ENCODE results near the gene GYG1. TPM values are rescaled to one million over a fixed set of nuclear protein-coding genes. Genes with fewer than 3 reads are reported as not detected.

GYG1 gene
- total RNA-seq (2014; rRNA removed) = 20.2 and 35.2 TPM in 2 replicates
- polyA plus RNA-seq (2012) = 53.5 TPM

DNA sequence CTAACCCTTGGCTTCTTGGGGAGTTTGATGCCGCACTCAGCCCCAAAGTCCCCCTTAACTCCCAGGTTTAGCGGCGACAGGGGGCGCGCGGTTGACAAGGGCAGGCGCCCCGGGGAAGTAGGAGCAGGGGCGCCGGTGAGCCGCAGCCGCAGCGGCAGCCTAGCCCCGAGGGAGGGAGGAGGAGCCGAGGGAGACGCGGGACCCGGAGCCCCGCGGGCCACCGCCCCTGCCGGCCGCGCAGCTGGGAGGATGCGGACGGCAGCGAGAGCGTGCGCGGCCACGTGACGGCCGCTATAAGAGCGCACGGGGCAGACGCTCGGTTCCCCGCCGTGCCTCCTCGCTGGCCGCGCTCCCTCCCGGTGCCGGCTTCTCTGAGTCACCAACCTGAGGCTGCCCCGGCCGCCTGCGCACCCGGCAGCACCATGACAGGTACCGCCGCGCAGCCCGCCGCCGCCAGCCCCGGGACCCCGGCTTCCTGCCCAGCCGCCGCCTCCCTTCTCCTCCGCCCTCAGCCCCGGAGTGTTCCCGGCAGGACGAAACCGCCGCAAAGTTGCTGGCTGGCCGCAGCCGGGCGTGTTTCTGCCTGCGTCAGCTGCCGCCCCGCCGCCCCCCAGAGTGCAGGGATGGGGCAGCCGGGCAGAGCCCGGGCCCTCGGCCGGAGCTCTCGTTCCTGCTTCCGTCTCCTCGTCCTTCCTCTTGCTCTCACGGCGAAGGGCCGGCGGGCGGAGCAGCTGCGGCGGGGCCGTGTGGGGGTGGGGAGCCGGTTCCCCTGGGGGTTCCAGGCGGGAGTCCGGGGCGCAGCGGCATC is at the start of gene GYG1:
GYG1 (plus strand) TSS at position 322 of the 808 bp plus-strand sequence; CDS start at position 423, 101 bp downstream.
- DNase-seq (ENCODE audit: low read depth) = peak; percentile 77

DNA sequence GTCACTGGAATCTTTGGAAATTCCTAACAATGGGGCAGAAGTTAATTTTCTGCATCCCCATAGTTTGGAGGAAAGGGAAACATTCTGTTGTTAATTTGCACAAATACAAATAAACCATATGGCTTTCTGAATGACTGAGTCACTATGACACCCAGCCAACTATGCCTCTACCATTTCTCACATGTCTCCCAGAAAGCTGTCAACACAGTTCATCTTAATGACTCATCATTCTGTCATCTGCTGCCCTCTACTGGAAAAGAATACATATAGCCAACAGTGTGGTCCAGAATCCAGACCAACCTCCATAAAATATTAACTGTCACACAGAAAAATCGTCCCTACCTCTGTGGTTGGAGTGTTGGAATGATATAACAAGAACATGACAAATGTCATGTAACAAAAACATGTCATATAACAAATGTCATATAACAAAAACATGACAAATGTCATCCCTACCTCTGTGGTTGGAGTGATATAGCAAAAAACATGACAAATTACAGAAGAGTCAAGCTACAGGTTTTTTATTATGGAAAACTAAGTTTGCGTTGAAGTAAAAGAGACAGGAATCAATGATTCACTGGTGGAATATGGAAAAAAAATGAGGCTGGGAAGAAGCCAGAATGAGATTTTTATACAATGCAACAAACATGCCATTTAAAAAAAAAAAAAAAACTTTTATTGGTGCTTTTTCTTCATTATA is 47.7 kb upstream of the GYG1 start:
- peak; percentile 91 for DNase-seq (ENCODE audit: low read depth)

DNA sequence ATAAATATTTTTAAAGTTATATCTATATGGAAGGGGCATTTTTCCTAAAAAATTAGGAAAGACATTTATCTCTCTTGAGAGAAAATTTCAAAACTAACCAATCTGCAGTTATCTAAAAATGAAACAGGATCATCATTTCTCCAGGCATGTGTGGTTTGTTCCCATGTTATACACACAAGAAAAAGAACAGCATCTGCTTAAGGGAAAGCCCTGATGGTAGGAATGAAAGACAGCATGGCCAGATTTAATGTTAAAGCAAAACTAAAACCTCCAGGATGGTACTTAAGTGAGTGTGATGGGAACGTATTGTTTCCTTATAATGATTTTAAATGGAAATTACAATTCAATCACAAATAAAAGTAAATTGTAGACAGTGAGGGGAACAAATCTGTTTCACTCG is 46.2 kb upstream of the GYG1 start:
- DNase-seq (ENCODE audit: low read depth) = no peak

DNA sequence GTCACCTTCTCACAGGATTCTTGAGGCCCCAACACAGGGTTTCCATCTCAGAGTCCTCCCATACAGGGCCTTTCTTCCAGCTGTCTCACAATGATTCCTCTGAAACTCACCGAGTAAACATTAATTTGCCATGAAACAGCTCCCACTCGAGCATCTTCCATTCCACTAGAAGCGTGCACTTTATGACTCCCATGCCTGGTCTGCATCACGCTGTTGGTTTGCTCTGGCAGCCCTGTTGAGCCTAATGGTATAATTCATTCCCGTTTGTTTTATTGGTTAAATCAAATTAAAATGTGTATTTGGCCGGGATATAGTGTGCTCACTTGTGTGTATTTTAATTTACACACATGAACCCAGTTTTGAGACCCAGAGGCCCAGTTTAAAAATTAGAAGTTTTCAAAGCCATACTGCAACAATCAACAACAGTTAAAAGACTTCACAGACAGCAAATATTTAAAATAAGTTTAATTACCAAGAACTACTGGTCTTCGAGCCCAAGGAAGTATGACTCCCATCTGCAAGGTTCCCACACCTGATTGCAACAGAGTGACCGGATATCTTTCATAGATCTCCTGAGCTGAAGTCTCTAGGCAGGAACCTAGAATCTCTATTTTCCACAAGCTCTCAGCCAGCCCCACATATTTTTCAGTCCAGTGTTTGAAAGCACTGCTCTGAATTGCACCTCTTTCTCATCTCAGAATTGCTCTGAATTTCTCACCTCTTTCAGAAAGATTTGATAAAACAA is 42.3 kb upstream of the GYG1 start:
- DNase-seq (ENCODE audit: low read depth) = no peak

DNA sequence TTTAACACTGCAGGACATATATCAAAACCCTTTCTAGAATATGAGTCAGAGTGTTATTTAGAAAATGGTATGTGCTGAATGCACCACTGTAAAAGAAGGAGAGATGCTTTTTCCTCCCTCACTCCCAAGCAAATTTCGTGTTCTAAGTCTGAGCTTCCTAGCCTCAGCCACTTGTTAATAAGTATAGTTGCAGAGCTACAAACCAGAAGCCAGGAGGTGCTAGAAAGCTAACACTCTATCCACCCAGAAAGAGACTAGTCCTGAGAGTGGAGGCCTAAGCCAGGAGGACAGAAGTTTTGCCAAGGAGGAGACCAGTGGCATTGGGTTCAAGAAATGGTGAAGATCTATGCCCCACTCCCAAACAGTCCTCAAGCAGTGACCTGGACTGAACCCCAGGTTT is 40.5 kb upstream of the GYG1 start:
- no peak for DNase-seq (ENCODE audit: low read depth)

DNA sequence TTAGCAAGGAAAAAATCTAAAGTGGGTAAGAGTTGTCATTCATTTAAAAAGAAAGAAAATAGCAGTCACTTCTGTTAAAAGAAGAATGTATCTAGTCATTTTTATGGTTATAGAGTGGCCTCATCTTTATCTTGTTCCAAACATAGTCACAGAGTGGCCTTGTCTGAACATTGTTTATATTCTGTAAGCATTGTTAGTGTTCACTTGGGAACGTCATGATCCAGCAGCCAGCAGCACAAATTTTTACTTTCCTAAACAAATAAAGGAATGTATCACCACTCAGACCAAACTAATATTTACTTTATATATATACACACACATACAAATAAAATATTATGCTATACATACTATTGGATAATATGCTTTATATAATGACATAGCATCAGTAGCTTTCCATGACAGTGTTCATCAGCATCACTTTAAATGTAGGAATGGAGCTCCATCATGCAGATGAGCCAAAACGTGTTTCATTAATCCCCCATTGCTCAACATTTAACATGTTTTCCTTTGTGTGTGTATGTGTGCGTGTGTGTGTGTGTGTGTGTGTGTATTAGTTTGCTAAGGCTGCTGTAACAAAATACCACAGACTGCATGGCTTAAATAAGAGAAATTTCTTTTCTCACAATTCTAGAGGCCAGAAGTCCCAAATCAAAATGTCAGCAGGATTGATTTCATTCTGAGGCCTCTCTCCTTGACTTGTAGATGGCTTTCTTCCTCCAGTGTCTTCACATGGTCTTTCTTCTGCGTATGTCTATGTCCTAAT is 39.6 kb upstream of the GYG1 start:
- DNase-seq (ENCODE audit: low read depth) = no peak

DNA sequence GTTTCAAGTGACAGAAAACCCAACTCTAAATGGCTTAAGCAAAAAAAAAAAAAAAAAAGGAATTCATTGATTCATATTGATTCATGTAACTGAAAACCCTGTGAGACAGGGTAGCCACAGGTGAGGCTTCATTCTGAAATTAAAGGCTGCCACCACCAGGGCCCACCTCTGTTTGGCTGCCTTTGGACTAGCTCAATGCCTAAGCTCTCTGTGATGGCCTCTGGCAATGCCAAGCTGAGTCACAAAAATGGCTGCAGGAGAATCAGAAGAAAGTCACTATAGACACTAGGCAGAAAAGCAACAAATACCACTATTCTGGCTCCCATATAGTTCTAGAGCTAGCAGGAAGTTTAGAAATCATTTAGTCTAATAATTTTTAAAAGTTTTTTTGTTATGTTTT is 38.2 kb upstream of the GYG1 start:
- no peak for DNase-seq (ENCODE audit: low read depth)

DNA sequence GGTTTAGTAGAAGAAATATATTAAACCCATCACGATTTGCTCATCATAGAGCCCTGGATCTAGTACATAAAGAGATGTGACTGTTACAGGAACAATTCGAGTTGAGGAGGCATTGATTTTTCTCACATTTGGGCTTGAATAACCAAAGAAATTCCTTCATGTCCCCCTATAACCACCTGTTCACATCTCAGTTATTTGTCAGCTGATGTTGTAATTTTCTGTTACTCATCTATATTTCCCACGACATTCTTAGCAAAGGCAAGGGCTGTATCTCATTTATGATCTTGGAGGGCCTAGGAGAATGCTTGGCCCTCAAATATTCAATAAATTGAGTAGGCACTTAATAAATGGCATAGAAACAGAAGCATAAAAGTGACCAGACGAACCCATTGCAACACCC is 36.4 kb upstream of the GYG1 start:
- peak; percentile 64 for DNase-seq (ENCODE audit: low read depth)

DNA sequence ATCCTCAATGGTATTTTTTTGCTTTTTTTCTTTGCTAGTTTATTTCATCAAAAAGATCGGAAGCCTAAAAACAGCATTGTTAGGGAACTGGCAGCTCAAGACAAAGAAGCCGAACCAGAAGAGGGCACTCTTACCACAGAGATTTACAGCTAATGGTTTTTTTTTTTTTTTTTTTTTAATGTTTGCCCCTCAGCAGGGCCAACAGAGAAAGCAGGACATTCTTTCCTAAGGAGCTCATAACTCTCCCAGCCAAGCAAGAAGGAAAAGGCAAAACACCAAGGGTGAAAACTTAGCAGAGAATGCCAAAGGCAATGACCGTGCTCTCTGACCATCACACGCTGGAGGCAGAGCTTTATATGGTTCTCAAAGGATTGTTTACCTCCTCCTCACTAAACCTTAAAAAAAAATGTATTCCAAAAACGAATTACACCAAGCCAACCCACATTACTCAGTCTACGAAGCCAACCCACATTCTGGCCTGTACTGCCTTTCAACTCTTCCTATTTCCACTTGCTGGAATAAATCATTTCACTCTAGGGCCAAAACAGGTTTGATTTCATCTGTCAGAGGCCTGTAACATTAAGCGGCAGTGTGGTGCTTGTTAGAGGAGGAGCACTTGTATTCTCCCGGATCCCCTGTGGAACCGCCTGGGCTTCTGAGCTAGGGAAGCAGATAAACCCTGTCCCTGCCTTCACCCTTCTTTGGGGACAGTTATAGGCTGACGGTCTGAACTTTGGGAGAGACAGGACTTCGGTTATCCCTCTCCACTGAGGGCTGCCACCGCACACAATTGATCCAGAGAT is 35.6 kb upstream of the GYG1 start:
- DNase-seq (ENCODE audit: low read depth) = peak; percentile 85

DNA sequence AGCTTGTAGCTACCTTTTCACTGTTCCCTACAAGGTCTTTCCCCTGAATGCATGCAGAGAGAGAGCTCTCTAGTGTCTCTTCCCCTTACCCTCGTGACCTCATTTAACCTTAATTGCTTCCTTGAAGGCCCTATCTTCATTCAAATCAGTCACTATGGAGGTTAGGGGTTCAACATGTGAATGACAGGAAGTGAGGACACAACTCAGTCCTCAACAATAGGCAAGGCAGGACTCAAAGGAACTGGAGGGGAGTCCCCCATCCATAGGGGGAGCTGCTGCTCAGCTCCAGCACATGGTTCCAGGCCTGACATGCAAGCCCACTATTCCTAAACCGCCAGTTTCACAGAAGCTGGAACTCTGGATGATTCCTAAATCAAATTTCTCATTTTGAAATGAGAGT is 33.8 kb upstream of the GYG1 start:
- peak; percentile 42 for DNase-seq (ENCODE audit: low read depth)

DNA sequence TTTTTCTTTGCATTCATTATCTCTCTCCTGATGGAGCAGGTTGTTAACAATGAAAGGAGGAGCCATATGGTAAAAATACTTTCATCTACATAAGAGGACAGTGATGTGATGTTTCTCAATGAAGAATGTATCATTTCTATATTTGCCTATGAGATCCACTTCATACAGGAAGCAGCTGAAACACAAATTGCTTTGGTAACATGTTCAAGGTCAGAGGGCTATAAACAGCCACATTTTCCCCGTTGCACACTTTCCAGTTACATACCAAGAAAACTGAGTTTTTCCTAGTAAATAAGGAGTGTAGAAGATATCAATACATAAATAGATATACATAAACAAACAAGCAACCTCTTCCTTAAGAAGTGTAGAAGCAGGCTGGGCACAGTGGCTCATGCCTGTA is 32.6 kb upstream of the GYG1 start:
- no peak for DNase-seq (ENCODE audit: low read depth)

DNA sequence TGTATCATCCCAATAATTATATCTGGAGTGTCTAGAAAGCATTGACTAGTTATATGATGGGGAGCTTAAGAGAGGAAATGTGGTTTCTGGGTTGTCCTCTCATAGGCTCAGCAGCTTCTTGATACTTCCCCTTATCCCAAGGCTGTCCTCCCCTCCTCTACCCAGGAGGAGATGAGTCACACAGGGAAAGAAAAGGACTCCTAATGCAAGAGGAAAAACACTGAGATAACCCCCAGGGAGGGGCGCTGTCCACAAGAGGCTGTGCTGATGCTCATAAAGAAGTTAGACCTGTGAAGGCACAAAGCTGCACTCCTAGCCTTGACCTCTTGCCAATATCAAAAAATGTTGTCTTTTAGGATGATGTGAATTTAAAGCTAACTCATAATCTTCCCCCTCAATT is 28.8 kb upstream of the GYG1 start:
- peak; percentile 81 for DNase-seq (ENCODE audit: low read depth)

DNA sequence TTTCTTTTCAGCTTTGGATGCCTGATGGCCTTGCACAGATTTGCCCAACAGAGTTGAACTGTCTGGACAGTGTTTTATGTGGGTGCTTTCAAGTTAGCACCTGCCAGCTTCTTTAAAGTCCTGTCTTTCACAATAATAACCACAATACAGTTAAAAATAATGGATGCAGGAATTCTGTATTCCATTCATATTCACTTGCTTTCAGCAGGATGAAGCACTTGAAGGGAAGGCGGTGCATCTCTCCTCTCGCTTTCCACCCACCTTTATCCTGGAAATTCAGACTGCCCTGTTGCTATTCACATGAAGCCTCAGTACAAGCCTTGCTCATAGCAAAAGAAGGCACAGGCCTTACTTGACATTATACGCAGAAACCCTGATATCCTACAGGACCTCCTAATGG is 26.5 kb upstream of the GYG1 start:
- no peak for DNase-seq (ENCODE audit: low read depth)

DNA sequence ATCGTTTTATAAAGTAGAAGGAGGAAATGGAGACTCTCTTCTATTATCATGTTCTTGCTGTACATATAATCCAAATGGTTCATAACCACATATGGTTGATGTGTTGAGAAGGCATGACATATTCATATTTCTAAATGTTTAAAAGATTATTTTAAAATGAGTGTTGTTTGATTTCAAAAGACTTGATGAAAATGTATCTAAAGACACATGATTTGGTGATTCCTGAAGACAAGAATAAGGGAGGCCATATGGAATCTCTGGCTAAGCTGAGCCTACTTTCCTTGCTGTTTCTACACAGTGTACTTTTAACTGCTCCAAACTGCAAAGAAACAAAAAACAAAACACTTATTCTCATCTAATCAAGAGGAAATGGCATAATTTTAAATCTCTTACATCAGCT is 23.0 kb upstream of the GYG1 start:
- DNase-seq (ENCODE audit: low read depth) = no peak

DNA sequence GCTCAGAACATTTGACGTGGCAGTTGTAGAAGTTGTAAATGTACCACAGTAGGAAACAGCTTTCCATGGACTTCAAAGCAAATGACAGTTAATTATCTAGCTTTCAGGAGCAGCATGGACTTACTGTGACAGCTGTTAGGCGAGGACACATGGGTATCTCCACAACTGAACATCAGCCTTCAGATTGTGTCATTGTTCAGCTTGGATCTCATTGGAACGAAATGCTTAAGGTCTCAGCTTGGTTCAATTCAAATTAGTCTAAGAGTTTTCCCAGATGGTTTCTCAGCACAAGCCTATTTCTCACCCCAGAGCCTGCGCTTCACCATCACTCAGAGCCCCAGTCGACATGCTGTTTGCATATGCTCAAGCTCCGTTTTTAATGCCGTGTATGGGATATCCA is 21.1 kb upstream of the GYG1 start:
- DNase-seq (ENCODE audit: low read depth) = no peak

DNA sequence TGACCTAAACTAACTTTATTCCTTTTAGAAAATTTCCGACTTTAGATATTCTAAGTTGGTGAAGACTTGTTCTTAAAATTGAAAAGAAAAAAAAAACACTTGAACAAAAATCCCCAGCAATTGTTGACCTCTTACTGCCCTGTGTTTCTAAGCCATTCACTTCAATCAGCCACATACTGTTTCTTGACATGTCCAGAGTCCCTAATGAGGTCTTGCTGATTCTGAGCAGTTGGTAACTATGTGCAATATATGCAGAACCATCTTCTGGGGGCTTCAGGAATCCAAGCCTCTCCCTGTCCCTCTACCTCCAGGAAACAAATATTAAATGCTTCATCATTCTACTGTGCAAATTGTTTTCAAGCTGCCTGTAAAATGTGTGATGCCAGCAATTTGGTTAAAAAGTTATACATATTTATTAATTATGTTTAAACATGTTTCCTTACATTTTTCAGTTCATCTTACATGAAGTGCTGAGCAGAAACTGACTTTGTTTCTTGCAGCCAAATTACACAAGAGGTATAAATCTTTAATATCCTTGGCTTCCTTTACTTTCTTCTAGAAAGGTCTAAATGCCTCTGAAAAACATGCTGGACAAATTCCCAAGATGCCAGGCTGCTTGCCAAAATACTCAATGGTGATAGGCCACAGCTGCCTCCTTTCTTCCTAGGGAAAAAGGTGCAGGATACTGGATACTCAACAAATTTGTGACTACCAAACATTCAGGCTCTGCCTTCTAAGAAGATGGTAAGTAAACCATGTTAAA is 19.8 kb upstream of the GYG1 start:
- DNase-seq (ENCODE audit: low read depth) = peak; percentile 54

DNA sequence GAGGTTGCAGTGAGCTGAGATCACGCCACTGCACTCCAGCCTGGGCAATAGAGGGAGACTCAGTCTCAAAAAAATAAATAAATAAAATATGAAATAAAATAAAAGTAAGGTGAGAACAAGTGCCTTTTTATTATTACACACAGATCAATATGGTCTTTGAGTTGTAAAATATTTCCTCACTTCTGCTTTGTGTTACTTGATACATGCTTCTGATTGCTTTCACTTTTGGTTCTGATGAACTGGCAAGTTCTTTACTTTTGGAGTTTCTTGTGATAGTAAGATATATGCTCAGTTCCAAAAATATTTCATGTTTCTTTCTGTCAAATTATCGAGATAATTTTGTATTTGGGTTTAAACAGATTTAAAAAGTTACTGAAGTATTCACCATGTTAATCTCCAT is 16.6 kb upstream of the GYG1 start:
- DNase-seq (ENCODE audit: low read depth) = peak; percentile 35

DNA sequence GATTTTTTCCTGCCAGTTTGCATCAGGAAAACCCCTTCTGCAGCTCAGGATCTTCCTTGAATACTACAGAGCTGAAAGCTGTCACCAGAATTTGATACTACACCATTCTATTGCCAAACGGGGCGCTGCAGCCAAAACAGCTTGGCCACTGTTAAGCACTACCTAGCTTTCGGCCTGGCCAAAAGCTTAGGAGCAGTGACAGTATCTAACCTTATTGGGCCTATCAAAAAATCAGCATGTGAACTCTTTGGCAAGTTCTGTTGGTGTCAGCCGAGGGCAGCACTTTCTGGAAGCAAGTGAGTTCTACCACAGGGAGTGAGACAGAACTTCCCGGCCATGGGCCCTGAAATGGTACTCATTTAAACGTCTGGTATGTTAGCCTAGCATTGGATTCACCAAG is 16.1 kb upstream of the GYG1 start:
- peak; percentile 72 for DNase-seq (ENCODE audit: low read depth)

DNA sequence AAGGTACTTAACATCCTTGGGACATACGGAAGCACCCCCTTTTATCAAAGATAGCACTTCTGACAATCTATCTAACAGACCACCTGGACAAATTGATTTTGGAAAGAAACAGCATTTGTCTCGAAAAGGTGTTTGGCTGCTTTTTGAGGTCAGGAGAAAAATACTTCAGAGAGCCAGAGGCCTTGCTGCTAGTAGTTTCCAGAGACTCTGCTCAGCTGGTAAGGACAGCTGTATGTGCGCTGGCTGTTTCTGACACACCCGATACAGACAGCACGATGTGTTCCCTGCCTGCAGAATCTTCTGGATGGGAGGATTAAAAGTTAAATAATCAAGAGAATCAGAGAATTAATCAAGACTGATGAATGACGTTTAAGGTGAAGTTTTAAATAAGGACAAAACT is 15.6 kb upstream of the GYG1 start:
- peak; percentile 44 for DNase-seq (ENCODE audit: low read depth)

DNA sequence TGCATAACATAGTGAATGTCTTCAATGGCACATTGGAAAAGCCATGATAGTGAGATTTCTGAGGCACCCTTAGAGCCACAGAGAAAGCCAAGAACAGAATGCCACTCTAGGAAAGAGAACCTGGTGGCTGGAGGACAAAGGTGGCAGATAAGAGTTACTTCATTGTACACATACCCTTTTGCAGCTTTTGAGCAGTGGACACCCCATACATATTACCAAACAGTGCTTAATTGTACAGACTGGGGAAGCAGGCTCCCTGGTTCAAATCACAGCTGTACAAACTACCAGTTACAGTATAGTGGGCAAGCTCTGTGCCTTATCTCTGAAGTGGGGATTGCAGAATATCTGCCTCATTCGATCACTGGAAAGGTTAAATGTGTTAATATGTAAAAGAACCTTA is 10.1 kb upstream of the GYG1 start:
- no peak for DNase-seq (ENCODE audit: low read depth)
